HEK293T (cell line): ENCODE results near the gene WDR18.

ENCODE experiments used
- BHLHE40 ChIP-seq: fragments of 450-650 bp; IDR thresholded peaks from 2 replicates; pipeline ENCODE4 v1.6.1; 2016; ENCODE audit warnings: mild to moderate bottlenecking, moderate library complexity, borderline replicate concordance
- ELF4 ChIP-seq: fragments of 450-650 bp; IDR thresholded peaks from 2 replicates; pipeline ENCODE4 v1.6.1; 2017; ENCODE audit warnings: antibody characterized with exemption
- FOXK2 ChIP-seq: fragments of 450-650 bp; IDR thresholded peaks from 2 replicates; pipeline ENCODE4 v1.6.1; 2016; ENCODE audit warnings: mild to moderate bottlenecking
- HDGF ChIP-seq: fragments of 450-650 bp; IDR thresholded peaks from 2 replicates; pipeline ENCODE4 v1.6.1; 2017; ENCODE audit warnings: antibody characterized with exemption, borderline replicate concordance
- L3MBTL2 ChIP-seq: fragments of 450-650 bp; conservative IDR thresholded peaks from 2 replicates; pipeline ENCODE4 v1.6.1; 2016; ENCODE audit warnings: mild to moderate bottlenecking
- LEF1 ChIP-seq: fragments of 450-650 bp; IDR thresholded peaks from 2 replicates; pipeline ENCODE4 v1.6.1; 2017; ENCODE audit warnings: mild to moderate bottlenecking, borderline replicate concordance
- NFRKB ChIP-seq: fragments of 450-650 bp; IDR thresholded peaks from 2 replicates; pipeline ENCODE4 v1.6.1; 2016; ENCODE audit warnings: mild to moderate bottlenecking, moderate library complexity
- SP1 ChIP-seq: fragments of 450-650 bp; IDR thresholded peaks from 2 replicates; pipeline ENCODE4 v1.6.1; 2017
- TARDBP ChIP-seq: fragments of 450-650 bp; IDR thresholded peaks from 2 replicates; pipeline ENCODE4 v1.6.1; 2016
- ZNF384 ChIP-seq: fragments of 450-650 bp; IDR thresholded peaks from 2 replicates; pipeline ENCODE4 v1.6.1; 2016

- no peak for TF ChIP-seq SP1
- no peak for TF ChIP-seq NFRKB
- no peak for TF ChIP-seq ZNF384
- no peak for TF ChIP-seq HDGF
- no peak for TF ChIP-seq LEF1
- TF ChIP-seq FOXK2: no peak
- TF ChIP-seq ELF4: no peak
- TF ChIP-seq TARDBP: no peak
- TF ChIP-seq BHLHE40: no peak
- TF ChIP-seq L3MBTL2: no peak
Measured at GRCh38 chr19:1041272-1041834, 57.2 kb downstream of the WDR18 start.
